Skeletal muscle satellite cell (primary cell): ENCODE measurements around the gene ACTL8.

ENCODE experiments used
- H3K27me3 ChIP-seq: 2 replicates; pipeline ENCODE4 v1.7.0; 2013; ENCODE audit warnings: low read length; ENCODE audit not compliant: control insufficient read depth, insufficient read depth
- H3K36me3 ChIP-seq: 2 replicates; pipeline ENCODE4 v1.7.0; 2013; ENCODE audit warnings: mild to moderate bottlenecking, control low read depth, low read length; ENCODE audit not compliant: insufficient read depth
- H3K4me1 ChIP-seq: 2 replicates; pipeline ENCODE4 v1.7.0; 2013; ENCODE audit warnings: low read length; ENCODE audit not compliant: control insufficient read depth, insufficient read depth
- H3K4me2 ChIP-seq: 2 replicates; pipeline ENCODE4 v1.7.0; 2013; ENCODE audit warnings: mild to moderate bottlenecking, low read length
- H3K4me3 ChIP-seq: 2 replicates; pipeline ENCODE4 v1.7.0; 2013; ENCODE audit warnings: low read length
- H3K9ac ChIP-seq: 2 replicates; pipeline ENCODE4 v1.7.0; 2013; ENCODE audit warnings: mild to moderate bottlenecking, low read depth, low read length, moderate library complexity
- H3K9me3 ChIP-seq: replicated peaks from 2 replicates; pipeline ENCODE4 v1.7.0; 2013; ENCODE audit warnings: mild to moderate bottlenecking, control low read depth, low read length

Gene ACTL8

DNA sequence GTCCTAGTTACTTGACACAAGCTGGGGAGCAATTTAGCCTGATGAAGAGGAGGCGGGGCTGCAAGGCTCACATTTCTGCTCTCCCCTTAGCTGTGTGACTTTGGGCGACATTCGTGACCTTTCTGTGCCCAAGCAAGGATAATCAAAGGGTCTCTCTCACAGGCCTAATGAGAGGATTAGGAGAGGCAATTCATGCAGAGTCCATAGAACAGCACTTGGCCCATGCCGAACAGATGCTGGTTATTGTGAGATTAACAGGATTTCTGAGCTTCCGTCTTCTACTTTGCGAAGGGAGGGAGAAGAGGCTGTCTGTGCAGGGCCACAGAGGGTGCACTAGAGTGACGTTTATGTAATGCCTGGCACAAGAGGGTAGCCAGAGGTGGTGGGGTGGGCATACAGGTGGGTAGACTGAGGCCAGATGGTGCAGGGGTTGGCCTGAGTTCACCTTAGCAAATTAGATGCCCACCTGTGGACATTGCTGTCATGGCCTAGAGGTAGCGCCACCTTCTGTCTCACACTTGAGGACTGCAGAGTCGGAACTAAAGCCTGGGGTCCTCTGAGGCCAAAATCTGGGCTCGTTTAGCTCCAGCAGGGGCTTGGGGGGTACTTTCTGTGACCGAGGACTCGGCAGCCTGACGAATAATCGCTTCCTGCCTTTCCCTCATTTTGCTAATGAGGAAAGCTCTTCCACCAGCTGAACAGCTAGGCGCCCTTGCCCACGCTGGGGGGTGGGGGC lies 18.6 kb downstream of the ACTL8 start:
- H3K9ac ChIP-seq, result no peak overlapping the region
- no peak overlapping the region for H3K4me2 ChIP-seq
- H3K4me1 ChIP-seq, result peaks cover 10% of the 10 kb centered on the region
- H3K9me3 ChIP-seq, result no peaks in the 10 kb centered on the region
- peaks cover 11% of the 10 kb centered on the region for H3K27me3 ChIP-seq
- no peak overlapping the region for H3K4me3 ChIP-seq
- H3K36me3 ChIP-seq, result no peaks in the 10 kb centered on the region

- Histone ChIP-seq H3K36me3 (no peaks in the 10 kb centered on the region), H3K4me3 (no peak overlapping the region), H3K9ac (no peak overlapping the region), H3K9me3 (no peaks in the 10 kb centered on the region), H3K4me1 (peaks cover 3% of the 10 kb centered on the region), H3K4me2 (no peak overlapping the region), H3K27me3 (peaks cover 11% of the 10 kb centered on the region)
Observed at GRCh38 chr1:17774452-17774851, 19.3 kb downstream of the ACTL8 start.

DNA sequence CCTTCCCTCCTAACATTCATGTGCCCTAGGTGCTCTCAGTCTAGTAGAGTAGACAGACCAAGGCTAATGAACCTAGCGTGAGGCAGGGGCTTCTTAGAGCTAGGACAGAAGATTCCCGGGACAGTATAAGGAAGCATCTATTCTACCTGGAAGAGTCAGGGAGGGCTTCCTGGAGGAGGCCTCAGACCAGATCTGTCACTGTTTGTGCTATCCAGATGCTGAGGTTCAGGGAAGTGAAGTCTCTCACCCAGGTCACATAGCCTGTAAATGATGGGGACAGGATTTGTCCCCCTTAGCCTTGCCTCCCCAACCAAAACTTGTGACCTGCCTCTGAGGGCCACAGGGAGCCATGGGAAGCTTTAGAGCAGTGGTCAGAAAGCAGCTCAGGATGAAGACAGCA lies 20.7 kb downstream of the ACTL8 start:
- peaks cover 12% of the 10 kb centered on the region for H3K27me3 ChIP-seq
- H3K36me3 ChIP-seq, result no peaks in the 10 kb centered on the region
- H3K4me3 ChIP-seq, result no peak overlapping the region
- H3K9me3 ChIP-seq, result no peaks in the 10 kb centered on the region
- no peaks in the 10 kb centered on the region for H3K4me1 ChIP-seq
- no peak overlapping the region for H3K9ac ChIP-seq
- no peak overlapping the region for H3K4me2 ChIP-seq

DNA sequence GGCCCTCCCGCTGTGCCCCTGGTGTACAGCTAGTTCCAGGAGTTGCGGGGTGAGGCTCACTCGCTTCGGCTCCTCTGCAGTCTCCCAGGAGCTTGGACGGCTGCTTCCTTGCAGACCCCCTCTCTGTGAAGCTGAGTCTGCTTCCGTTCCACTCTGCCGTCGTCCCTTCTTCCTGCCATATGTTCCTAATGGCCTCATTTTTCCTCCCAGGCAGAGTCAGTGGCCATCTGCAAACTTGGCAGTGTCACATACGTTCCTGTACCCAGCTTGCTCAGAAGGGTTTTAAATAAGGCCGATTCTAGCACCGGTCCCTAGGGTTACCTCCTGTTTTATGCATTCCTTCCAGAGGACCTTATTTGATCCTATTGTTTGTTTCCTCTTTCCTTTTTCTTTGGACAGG lies 21.3 kb downstream of the ACTL8 start:
- Histone ChIP-seq H3K27me3 (peaks cover 14% of the 10 kb centered on the region), H3K4me3 (no peak overlapping the region)

GRCh38 chr1:17777330-17777729 lies 22.2 kb downstream of the ACTL8 start:
- Histone ChIP-seq H3K27me3 (peaks cover 17% of the 10 kb centered on the region), H3K9me3 (no peaks in the 10 kb centered on the region), H3K36me3 (no peaks in the 10 kb centered on the region), H3K4me3 (no peak overlapping the region), H3K4me2 (no peak overlapping the region), H3K9ac (no peak overlapping the region), H3K4me1 (no peaks in the 10 kb centered on the region)

More for the DNA sequence above, 21.3 kb downstream of the ACTL8 start:
- H3K9me3 ChIP-seq, result no peaks in the 10 kb centered on the region
- no peak overlapping the region for H3K4me2 ChIP-seq
- H3K4me1 ChIP-seq, result no peaks in the 10 kb centered on the region
- H3K36me3 ChIP-seq, result no peaks in the 10 kb centered on the region
- no peak overlapping the region for H3K9ac ChIP-seq

DNA sequence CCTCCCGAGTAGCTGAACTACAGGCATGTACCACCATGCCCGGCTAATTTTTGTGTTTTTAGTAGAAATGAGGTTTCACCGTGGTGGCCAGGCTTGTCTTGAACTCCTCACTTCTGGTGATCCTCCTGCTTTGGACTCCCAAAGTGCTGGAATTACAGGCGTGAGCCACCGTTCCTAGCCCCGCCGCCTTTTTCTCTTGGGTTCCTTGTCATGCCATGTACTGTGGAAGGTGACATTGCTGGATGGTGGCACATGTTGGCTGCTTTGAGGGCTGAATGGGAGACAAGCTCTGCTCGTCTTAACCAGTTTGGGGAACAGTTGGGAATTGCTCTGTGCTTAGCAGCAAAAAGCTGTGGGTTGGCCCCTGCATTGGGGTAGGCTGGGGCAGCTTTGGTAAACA lies 22.7 kb downstream of the ACTL8 start:
- Histone ChIP-seq H3K4me3 (no peak overlapping the region), H3K9ac (no peak overlapping the region), H3K4me1 (no peaks in the 10 kb centered on the region), H3K9me3 (no peaks in the 10 kb centered on the region), H3K4me2 (no peak overlapping the region), H3K36me3 (no peaks in the 10 kb centered on the region), H3K27me3 (peaks cover 17% of the 10 kb centered on the region)

GRCh38 chr1:17780916-17781315 lies 25.8 kb downstream of the ACTL8 start:
- Histone ChIP-seq H3K36me3 (no peaks in the 10 kb centered on the region), H3K4me1 (no peaks in the 10 kb centered on the region), H3K27me3 (peaks cover 17% of the 10 kb centered on the region), H3K9ac (no peak overlapping the region), H3K9me3 (no peaks in the 10 kb centered on the region), H3K4me3 (no peak overlapping the region), H3K4me2 (no peak overlapping the region)

GRCh38 chr1:17789926-17790325 lies 34.8 kb downstream of the ACTL8 start:
- Histone ChIP-seq H3K36me3 (no peaks in the 10 kb centered on the region), H3K9me3 (no peaks in the 10 kb centered on the region), H3K9ac (no peak overlapping the region), H3K4me3 (no peak overlapping the region), H3K27me3 (peaks cover 35% of the 10 kb centered on the region), H3K4me2 (no peak overlapping the region), H3K4me1 (no peaks in the 10 kb centered on the region)

DNA sequence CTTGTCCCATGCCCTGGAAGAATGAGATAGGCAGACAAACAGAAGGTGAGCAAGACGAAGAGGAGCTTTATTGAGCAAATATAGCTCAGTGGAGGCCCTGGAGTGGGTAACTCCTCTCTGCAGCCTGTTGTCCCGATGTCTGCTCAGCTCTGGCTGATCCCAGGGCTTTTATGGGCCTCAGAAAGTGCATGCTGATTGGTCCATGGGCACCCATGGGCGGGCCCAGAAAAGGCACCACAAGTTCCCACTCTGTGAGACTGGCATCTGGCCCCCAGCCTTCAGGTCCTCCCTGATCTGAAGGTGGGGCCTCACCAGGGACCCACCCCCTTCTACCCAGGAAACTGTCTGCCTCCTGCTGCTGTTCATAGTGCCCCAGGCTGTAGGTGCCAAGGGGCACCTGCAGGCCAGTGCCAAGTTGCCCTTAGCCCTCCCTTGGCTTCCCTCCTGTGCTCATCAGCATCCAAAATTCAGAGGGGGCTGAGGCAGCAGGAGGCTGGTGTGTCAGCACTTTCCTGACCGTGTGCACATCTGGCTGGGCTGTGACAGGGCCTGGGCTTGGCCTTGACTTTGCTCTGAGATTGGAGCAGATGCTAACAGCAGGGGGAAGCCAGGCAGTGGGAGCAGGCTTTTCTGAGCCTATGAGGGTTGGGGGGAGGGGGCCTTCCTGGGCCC lies 35.4 kb downstream of the ACTL8 start:
- Histone ChIP-seq H3K36me3 (no peaks in the 10 kb centered on the region), H3K4me2 (no peak overlapping the region), H3K4me1 (no peaks in the 10 kb centered on the region), H3K9me3 (no peaks in the 10 kb centered on the region), H3K27me3 (peaks cover 37% of the 10 kb centered on the region), H3K9ac (no peak overlapping the region), H3K4me3 (no peak overlapping the region)

GRCh38 chr1:17791055-17791390 lies 35.9 kb downstream of the ACTL8 start:
- H3K9me3 ChIP-seq, result no peaks in the 10 kb centered on the region
- H3K4me2 ChIP-seq, result no peak overlapping the region
- no peaks in the 10 kb centered on the region for H3K36me3 ChIP-seq
- no peak overlapping the region for H3K4me3 ChIP-seq
- peaks cover 40% of the 10 kb centered on the region for H3K27me3 ChIP-seq
- no peaks in the 10 kb centered on the region for H3K4me1 ChIP-seq
- H3K9ac ChIP-seq, result no peak overlapping the region

- peaks cover 42% of the 10 kb centered on the region for H3K27me3 ChIP-seq
- H3K36me3 ChIP-seq, result no peaks in the 10 kb centered on the region
- no peak overlapping the region for H3K9ac ChIP-seq
- no peaks in the 10 kb centered on the region for H3K4me1 ChIP-seq
- no peaks in the 10 kb centered on the region for H3K9me3 ChIP-seq
- H3K4me3 ChIP-seq, result no peak overlapping the region
- H3K4me2 ChIP-seq, result no peak overlapping the region
Observed at GRCh38 chr1:17791480-17791879, 36.3 kb downstream of the ACTL8 start.

GRCh38 chr1:17792421-17792820 lies 37.3 kb downstream of the ACTL8 start:
- Histone ChIP-seq H3K36me3 (no peaks in the 10 kb centered on the region), H3K4me1 (no peaks in the 10 kb centered on the region), H3K9me3 (no peaks in the 10 kb centered on the region), H3K4me2 (no peak overlapping the region), H3K9ac (no peak overlapping the region), H3K4me3 (no peak overlapping the region), H3K27me3 (peaks cover 51% of the 10 kb centered on the region)
